AG09309 (cell line): ENCODE measurements around the gene ARL2.
"Not testable (repeated sequence)": the region's sequence is repeated elsewhere in the genome, so short reads cannot be mapped to it uniquely, and the experiment has no call there.

ENCODE experiments used
- DNase-seq: peaks from one replicate; pipeline ENCODE4 v3.0.0-alpha.2; 2010; ENCODE audit warnings: low read depth
- H3K4me3 ChIP-seq: 2 replicates; pipeline ENCODE4 v1.5.1; 2011; ENCODE audit warnings: mild to moderate bottlenecking, low read depth, low read length, moderate library complexity; ENCODE audit not compliant: control insufficient read depth
- CTCF ChIP-seq: IDR thresholded peaks from 2 replicates; pipeline ENCODE4 v1.5.1; 2011; ENCODE audit warnings: mild to moderate bottlenecking, low read depth, low read length, inconsistent platforms; ENCODE audit not compliant: insufficient read depth, control insufficient read depth; ENCODE audit errors: missing control alignments

The ARL2 gene

DNA sequence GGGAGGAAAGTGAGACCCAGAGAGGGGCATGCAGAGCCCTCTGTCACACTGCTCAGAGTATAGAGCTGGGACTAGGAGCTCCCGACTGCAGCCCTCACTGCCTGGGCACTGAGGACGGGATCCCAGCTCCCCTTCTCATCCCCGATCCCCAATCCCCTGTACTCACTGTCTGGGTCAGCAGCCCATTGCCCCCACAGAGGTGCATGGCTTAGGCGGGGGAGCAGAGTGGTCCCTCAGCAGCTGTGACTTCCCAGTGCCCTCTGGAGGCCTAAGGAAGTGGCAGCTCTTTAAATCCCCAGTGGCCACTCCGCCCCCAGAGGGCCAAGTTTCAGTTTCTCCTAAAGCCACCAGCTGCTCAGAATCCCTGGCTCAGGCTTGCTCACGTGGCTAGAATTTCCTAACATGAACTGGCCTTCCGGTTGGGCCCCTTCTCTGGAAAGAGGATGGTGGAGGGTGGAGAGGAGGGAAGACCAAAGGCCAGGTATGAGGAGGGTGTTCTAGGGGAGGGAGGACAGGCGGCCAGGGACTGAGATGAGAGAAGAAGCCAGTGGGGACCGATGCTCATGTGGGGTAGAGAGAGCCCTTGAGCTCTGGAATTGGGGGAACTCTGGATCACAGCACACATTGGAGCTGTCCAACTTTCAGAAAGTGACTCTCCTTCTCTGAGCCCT lies 17.1 kb upstream of the ARL2 start, which contains the start of gene BATF2:
BATF2 (minus strand) TSS at position 262 of the 671 bp plus-strand sequence; CDS start at position 205, 57 bp downstream.
- peak; percentile 28 for DNase-seq
- H3K4me3 ChIP-seq, result peak within 1 kb of the TSS; percentile 26
- peak; percentile 54 for TF ChIP-seq CTCF

GRCh38 chr11:64998141-64998540 lies 15.8 kb upstream of the ARL2 start:
- no peak overlapping the region for H3K4me3 ChIP-seq
- no peak for TF ChIP-seq CTCF
- no peak for DNase-seq

DNA sequence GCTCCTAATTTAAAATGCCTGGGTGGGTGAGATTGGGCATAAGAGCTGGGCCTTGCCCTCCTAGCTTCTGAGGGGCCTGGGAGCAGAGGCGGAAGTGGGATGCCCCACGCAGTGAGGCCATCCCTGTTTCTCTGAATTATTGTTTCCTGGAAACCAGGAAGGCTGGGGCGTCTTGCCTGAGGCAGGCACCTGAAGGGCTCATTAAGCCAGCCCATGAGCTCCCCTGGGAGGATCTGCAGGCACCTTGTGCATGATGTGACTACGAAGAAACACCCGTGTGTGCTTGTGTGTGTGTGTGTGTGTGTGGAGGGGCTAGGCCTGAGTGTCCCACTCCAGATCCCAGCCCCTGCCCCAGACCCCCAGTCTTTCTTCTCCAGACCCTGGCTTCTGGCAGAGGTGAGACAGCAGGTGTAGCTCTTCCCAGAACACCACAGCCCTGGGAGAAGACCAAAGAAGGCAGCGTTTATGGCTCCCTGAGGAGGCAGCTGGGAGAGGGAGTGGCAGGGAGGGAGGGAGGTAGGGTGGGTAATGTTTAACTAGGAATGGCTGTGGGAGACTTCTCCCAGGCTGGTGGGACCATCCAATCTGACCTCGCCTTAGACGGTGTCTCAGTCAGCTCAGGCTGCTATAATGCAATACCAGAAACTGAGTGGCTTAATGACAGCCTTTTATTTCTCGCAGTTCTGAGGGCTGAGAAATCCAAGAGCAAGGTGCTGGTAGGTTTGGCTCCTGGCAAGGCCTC lies 15.1 kb upstream of the ARL2 start:
- H3K4me3 ChIP-seq, result no peak overlapping the region

DNA sequence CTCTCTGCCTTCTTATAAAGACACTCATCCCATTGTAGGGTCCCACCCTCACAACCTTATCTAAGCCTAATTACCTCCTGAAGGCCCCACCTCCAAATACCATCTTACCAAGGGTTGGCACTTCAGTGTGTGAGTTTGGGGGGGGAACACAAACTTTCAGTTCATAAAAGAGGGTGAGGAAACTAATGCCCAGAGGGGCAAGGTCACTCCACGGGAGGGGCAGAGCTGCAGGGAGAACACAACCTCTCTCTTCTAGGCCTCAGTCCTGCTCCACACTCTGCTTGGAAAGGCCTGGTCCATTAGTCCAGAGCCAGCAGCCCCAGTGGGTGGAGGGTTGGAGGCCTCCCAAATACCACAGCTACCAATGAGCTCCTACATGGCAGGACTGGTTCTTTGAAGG lies 14.5 kb upstream of the ARL2 start:
- no peak overlapping the region for H3K4me3 ChIP-seq
- DNase-seq, result no peak
- no peak for TF ChIP-seq CTCF

More for the DNA sequence above, 15.1 kb upstream of the ARL2 start:
- DNase-seq, result no peak
- no peak for TF ChIP-seq CTCF

DNA sequence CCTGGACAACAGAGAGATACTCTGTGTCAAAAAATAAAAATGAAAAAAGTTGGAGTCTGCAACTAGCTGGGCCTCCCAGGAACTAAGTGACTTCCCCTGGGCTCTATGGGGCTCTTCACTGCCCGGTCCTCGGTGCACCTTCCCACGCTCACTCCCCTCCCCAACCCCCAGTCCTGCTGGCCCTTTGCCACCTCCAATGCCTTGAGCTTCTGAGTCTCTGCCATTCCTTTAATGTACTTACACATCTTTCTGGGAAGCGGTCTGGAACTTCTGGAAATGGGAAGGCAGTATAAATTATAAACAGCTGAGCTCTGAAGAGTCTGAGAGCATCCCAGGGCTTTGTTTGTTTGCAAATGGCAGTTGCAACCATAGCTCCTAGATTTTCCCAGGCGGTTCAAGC lies 11.3 kb upstream of the ARL2 start:
- H3K4me3 ChIP-seq, result no peak overlapping the region
- TF ChIP-seq CTCF, result no peak
- no peak for DNase-seq

- no peak for DNase-seq
- TF ChIP-seq CTCF, result no peak
- no peak overlapping the region for H3K4me3 ChIP-seq
These were observed 10.7 kb upstream of the ARL2 start for GRCh38 chr11:65003282-65003681.

GRCh38 chr11:65003968-65004367 lies 10.0 kb upstream of the ARL2 start:
- H3K4me3 ChIP-seq, DNase-seq: not testable (repeated sequence)
